HEK293 (cell line): ENCODE results near the gene CENPO.

ENCODE experiments used
- TCF7L2 ChIP-seq: IDR thresholded peaks from 2 replicates; pipeline ENCODE4 v1.6.1; 2011; ENCODE audit warnings: low read depth, mild to moderate bottlenecking, inconsistent platforms, low read length, moderate library complexity, borderline replicate concordance
- ZBTB11 ChIP-seq: fragments of 450-650 bp; formaldehyde crosslinking; conservative IDR thresholded peaks from 2 replicates; pipeline ENCODE4 v1.5.1; 2016; ENCODE audit warnings: low read depth, missing biosample characterization, missing genetic modification characterization
- ZBTB7A ChIP-seq: fragments of 450-650 bp; formaldehyde crosslinking; IDR thresholded peaks from 2 replicates; pipeline ENCODE4 v1.5.1; 2016; ENCODE audit warnings: low read depth, missing biosample characterization, missing genetic modification characterization
- ZBTB8A ChIP-seq: fragments of 450-650 bp; formaldehyde crosslinking; IDR thresholded peaks from 2 replicates; pipeline ENCODE4 v1.5.1; 2016; ENCODE audit warnings: missing biosample characterization, missing genetic modification characterization
- ZNF114 ChIP-seq: fragments of 450-650 bp; formaldehyde crosslinking; IDR thresholded peaks from 2 replicates; pipeline ENCODE4 v1.5.0; 2017; ENCODE audit warnings: missing biosample characterization, missing genetic modification characterization
- ZNF16 ChIP-seq: fragments of 450-650 bp; formaldehyde crosslinking; IDR thresholded peaks from 2 replicates; pipeline ENCODE4 v1.5.1; 2016; ENCODE audit warnings: low read depth, missing biosample characterization, missing genetic modification characterization
- ZNF548 ChIP-seq: fragments of 450-650 bp; formaldehyde crosslinking; IDR thresholded peaks from 2 replicates; pipeline ENCODE4 v1.5.1; 2016; ENCODE audit warnings: missing biosample characterization, missing genetic modification characterization
- ZNF596 ChIP-seq: fragments of 450-650 bp; IDR thresholded peaks from 2 replicates; pipeline ENCODE4 v1.5.0; 2018; ENCODE audit warnings: missing biosample characterization, mild to moderate bottlenecking, missing genetic modification characterization, moderate library complexity
- ZNF707 ChIP-seq: fragments of 450-650 bp; formaldehyde crosslinking; IDR thresholded peaks from 2 replicates; pipeline ENCODE4 v1.5.1; 2016; ENCODE audit warnings: missing biosample characterization, missing genetic modification characterization
- ZNF777 ChIP-seq: fragments of 450-650 bp; formaldehyde crosslinking; IDR thresholded peaks from 2 replicates; pipeline ENCODE4 v1.5.1; 2017; ENCODE audit warnings: missing biosample characterization, missing genetic modification characterization, borderline replicate concordance
- ZSCAN30 ChIP-seq: fragments of 450-650 bp; IDR thresholded peaks from 2 replicates; pipeline ENCODE4 v1.5.1; 2018; ENCODE audit warnings: missing biosample characterization, mild to moderate bottlenecking, missing genetic modification characterization, moderate library complexity
- TF ChIP-seq, protein P1 (sequence below): fragments of 450-650 bp; formaldehyde crosslinking; IDR thresholded peaks from 2 replicates; pipeline ENCODE4 v1.5.1; 2016; ENCODE audit warnings: missing biosample characterization, missing genetic modification characterization

DNA sequence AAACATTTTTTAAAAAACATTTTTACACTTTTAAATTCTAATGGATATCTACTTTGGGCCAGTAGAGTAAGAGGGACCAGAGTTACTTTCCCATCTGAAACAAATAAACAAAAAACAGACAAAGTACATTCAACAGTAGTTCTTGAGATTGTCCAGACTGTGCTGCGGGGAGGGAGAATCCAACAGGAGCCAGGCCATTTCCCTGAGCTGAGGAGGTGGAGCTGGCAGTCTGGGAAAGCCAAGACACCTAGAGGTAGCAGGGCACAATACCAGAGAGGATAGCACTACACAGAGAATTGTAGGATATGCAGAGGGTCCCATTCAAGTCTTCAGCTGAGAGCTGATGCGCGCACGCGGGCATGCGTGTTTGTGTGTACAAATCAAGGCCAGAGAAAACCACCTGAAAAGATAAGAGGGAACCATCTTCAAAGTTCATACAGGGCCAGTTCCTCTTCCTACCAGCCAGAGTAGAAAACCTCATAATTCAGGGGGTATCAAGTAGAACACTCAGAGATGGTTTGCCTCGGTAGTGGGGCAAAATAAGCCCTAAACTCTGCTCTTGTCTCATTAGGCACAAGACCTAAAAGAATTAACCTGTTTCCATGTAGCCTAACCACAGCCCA lies 44.0 kb upstream of the CENPO start:
- TF ChIP-seq, protein P1, sequence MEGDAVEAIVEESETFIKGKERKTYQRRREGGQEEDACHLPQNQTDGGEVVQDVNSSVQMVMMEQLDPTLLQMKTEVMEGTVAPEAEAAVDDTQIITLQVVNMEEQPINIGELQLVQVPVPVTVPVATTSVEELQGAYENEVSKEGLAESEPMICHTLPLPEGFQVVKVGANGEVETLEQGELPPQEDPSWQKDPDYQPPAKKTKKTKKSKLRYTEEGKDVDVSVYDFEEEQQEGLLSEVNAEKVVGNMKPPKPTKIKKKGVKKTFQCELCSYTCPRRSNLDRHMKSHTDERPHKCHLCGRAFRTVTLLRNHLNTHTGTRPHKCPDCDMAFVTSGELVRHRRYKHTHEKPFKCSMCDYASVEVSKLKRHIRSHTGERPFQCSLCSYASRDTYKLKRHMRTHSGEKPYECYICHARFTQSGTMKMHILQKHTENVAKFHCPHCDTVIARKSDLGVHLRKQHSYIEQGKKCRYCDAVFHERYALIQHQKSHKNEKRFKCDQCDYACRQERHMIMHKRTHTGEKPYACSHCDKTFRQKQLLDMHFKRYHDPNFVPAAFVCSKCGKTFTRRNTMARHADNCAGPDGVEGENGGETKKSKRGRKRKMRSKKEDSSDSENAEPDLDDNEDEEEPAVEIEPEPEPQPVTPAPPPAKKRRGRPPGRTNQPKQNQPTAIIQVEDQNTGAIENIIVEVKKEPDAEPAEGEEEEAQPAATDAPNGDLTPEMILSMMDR = no peak
- no peak for TF ChIP-seq ZNF16
- no peak for TF ChIP-seq ZNF548
- no peak for TF ChIP-seq ZNF707 (tag by site-specific recombination)
- no peak for TF ChIP-seq ZNF777 (tag by site-specific recombination)
- no peak for TF ChIP-seq ZNF114 (tag by site-specific recombination)
- TF ChIP-seq ZNF596 (tag by site-specific recombination) = no peak
- TF ChIP-seq ZBTB8A (tag by site-specific recombination) = no peak
- no peak for TF ChIP-seq ZBTB11 (tag by site-specific recombination)
- no peak for TF ChIP-seq TCF7L2
- TF ChIP-seq ZBTB7A = no peak
- TF ChIP-seq ZSCAN30 (tag by site-specific recombination) = no peak
